GM12878 (cell line): ENCODE measurements around the gene THYN1. TPM values are rescaled to one million over a fixed set of nuclear protein-coding genes. Genes with fewer than 3 reads are reported as not detected.

Experiments
- ATAC-seq: fragments of 200-7000 bp; cut with Tn5 transposase; 3 replicates; pipeline ENCODE4 v1.9.1; 2020; ENCODE audit warnings: mild to moderate bottlenecking, moderate library complexity
- BruUV-seq: library from RNA; stranded (reverse); fragments of 400-500 nt; replicated peaks from 2 replicates; lab custom pipeline; 2021; lab: Mats Ljungman, UMichigan
- CTCF ChIA-PET: fragments of 300-600 bp; sonication (Branson Sonifier 250); formaldehyde crosslinking; extraction: SDS; loops from one replicate; lab custom pipeline; 2021; ENCODE audit warnings: inconsistent platforms; lab: Yijun Ruan, JAX
- POLR2A ChIA-PET: fragments of 350-600 bp; formaldehyde crosslinking; extraction: SDS; loops from one replicate; lab custom pipeline; 2021; ENCODE audit warnings: inconsistent platforms; lab: Charles Lee
- RAD21 ChIA-PET: fragments of 300-600 bp; sonication (Branson Sonifier 250); formaldehyde crosslinking; loops from one replicate; lab custom pipeline; 2023; ENCODE audit warnings: antibody characterized with exemption; ENCODE audit not compliant: unreplicated experiment; lab: Charles Lee
- SMC1A ChIA-PET: fragments of 300-600 bp; sonication (Branson Sonifier 250); formaldehyde crosslinking; loops from one replicate; lab custom pipeline; 2023; ENCODE audit not compliant: unreplicated experiment, uncharacterized antibody; lab: Charles Lee
- DNase-seq: peaks from one replicate; pipeline ENCODE4 v3.0.0-alpha.2; 2011; ENCODE audit warnings: low read depth, low spot score
- FAIRE-seq: peaks from 3 replicates; lab custom pipeline; 2011; peaks lifted over from hg19 to GRCh38; lab: Jason Lieb, UNC
- H2AFZ ChIP-seq: 2 replicates; pipeline ENCODE4 v1.6.0; 2011; ENCODE audit warnings: low read depth, low read length, control low read depth; ENCODE audit not compliant: control insufficient read depth
- H3K27ac ChIP-seq: 2 replicates; pipeline ENCODE4 v1.5.1; 2011; ENCODE audit warnings: control low read depth; ENCODE audit not compliant: control insufficient read depth, insufficient read depth
- H3K27me3 ChIP-seq, 2 experiments: replicated peaks in 1 of 2; 2 replicates each; pipeline versions ENCODE4 v1.6.0 to v1.6.1; 2011; ENCODE audit warnings: low read length in 1 of 2; ENCODE audit not compliant: control insufficient read depth in 2 of 2, insufficient read depth in 2 of 2
- H3K36me3 ChIP-seq, 2 experiments: 2 replicates each; pipeline ENCODE4 v1.5.1; 2011; ENCODE audit warnings: low read length in 1 of 2; ENCODE audit not compliant: control insufficient read depth in 2 of 2, insufficient read depth in 2 of 2
- H3K4me1 ChIP-seq: 2 replicates; pipeline ENCODE4 v1.6.1; 2011; ENCODE audit warnings: mild to moderate bottlenecking, low read length, moderate library complexity, mixed read lengths; ENCODE audit not compliant: control insufficient read depth, insufficient read depth
- H3K4me2 ChIP-seq: 2 replicates; pipeline ENCODE4 v1.6.0; 2011; ENCODE audit warnings: control low read depth; ENCODE audit not compliant: control insufficient read depth, insufficient read depth
- H3K4me3 ChIP-seq: fragments of 200-600 bp; sonication (generic); 2 replicates; pipeline ENCODE4 v1.5.1; 2016
- H3K79me2 ChIP-seq: 2 replicates; pipeline ENCODE4 v1.6.0; 2011; ENCODE audit warnings: low read length; ENCODE audit not compliant: control insufficient read depth, insufficient read depth
- H3K9ac ChIP-seq: 2 replicates; pipeline ENCODE4 v1.8.0; 2011; ENCODE audit warnings: low read length, control low read depth, mixed read lengths; ENCODE audit not compliant: control insufficient read depth, insufficient read depth
- H3K9me3 ChIP-seq: replicated peaks from 3 replicates; pipeline ENCODE4 v1.5.1; 2011; ENCODE audit warnings: mild to moderate bottlenecking, low read length; ENCODE audit not compliant: control insufficient read depth, insufficient read depth
- H4K20me1 ChIP-seq: 2 replicates; pipeline ENCODE4 v1.6.0; 2011; ENCODE audit not compliant: control insufficient read depth, insufficient read depth
- ATF7 ChIP-seq: fragments of 450-650 bp; IDR thresholded peaks from 2 replicates; pipeline ENCODE4 v1.6.1; 2016; ENCODE audit warnings: low read depth, mild to moderate bottlenecking
- CBX3 ChIP-seq: fragments of 200-600 bp; sonication (generic); IDR thresholded peaks from 2 replicates; pipeline ENCODE4 v1.6.1; 2016; ENCODE audit warnings: low read depth, borderline replicate concordance
- GABPA ChIP-seq: IDR thresholded peaks from 2 replicates; pipeline ENCODE4 v1.6.1; 2014; ENCODE audit warnings: antibody characterized with exemption, low read depth, mild to moderate bottlenecking, inconsistent platforms
- HDAC6 ChIP-seq: fragments of 200-600 bp; sonication (generic); IDR thresholded peaks from one replicate; pipeline ENCODE4 v1.8.0; 2017; ENCODE audit warnings: antibody characterized with exemption; ENCODE audit not compliant: unreplicated experiment
- RCOR1 ChIP-seq: conservative IDR thresholded peaks from 2 replicates; pipeline ENCODE4 v1.6.1; 2012; ENCODE audit warnings: low read depth, low read length, improper control_type of control experiment
- RELA ChIP-seq: fragments of 450-650 bp; IDR thresholded peaks from 2 replicates; pipeline ENCODE4 v1.8.0; 2014; ENCODE audit warnings: borderline replicate concordance; ENCODE audit not compliant: partially characterized antibody
- REST ChIP-seq: IDR thresholded peaks from 2 replicates; pipeline ENCODE4 v1.6.1; 2012; ENCODE audit warnings: mild to moderate bottlenecking, low read depth, low read length
- SMAD1 ChIP-seq: fragments of 450-650 bp; IDR thresholded peaks from 2 replicates; pipeline ENCODE4 v1.6.1; 2018; ENCODE audit warnings: mild to moderate bottlenecking, low read depth; ENCODE audit not compliant: partially characterized antibody
- SMC3 ChIP-seq: IDR thresholded peaks from 2 replicates; pipeline ENCODE4 v1.6.1; 2011; ENCODE audit warnings: low read length, improper control_type of control experiment, borderline replicate concordance
- ZSCAN29 ChIP-seq: fragments of 450-650 bp; IDR thresholded peaks from 2 replicates; pipeline ENCODE4 v1.6.1; 2017; ENCODE audit warnings: mild to moderate bottlenecking, moderate library complexity
- WGBS: methylation state at CpG from one replicate; pipeline ENCODE4 v1.1.6; 2016; ENCODE audit warnings: low lambda C conversion rate; ENCODE audit not compliant: insufficient replicate concordance, insufficient coverage; ENCODE audit errors: missing lambda C conversion rate; 5-methylcytosine and 5-hydroxymethylcytosine counted together
- in situ Hi-C: fragments of 300-500 bp; cut with MboI; formaldehyde crosslinking; loops from 9 replicates; pipeline ENCODE4 v1.14.3; 2018; ENCODE audit warnings: mixed read lengths
- intact Hi-C: fragments of 100-400 bp; cut with micrococcal nuclease; formaldehyde crosslinking; loops from one replicate; pipeline ENCODE4 v1.14.2; 2022; ENCODE audit not compliant: unreplicated experiment
- polyA plus RNA-seq, 11 experiments: library from polyadenylated mRNA; depleted of rRNA in 4 of 11; unstranded in 6 of 11; stranded (reverse) in 5 of 11; fragments of >200 nt; fragmentation: Nextera tagmentation in 4 of 11; fragmentation: Illumina TruSeq in 1 of 11; extraction: Ambion mirVana in 4 of 11; extraction: Trizol in 1 of 11; gene quantifications; 1 replicate in 1 of 11; 2 replicates in 10 of 11; pipeline versions ENCODE4 v1.2.1 to v1.2.3, GENCODE V29; 2011 to 2016; ENCODE audit warnings: inconsistent platforms in 2 of 11, missing spikeins in 2 of 11, low read depth in 1 of 11
- total RNA-seq, 4 experiments: library from RNA; depleted of rRNA in 3 of 4; stranded (reverse); fragments of >200 nt in 3 of 4; fragmentation: Illumina TruSeq in 1 of 4; extraction: Trizol in 1 of 4; gene quantifications; 2 replicates each; pipeline versions ENCODE4 v1.2.1 to v1.2.3, GENCODE V29; 2013 to 2021
- TF ChIP-seq, protein P1 (sequence below): IDR thresholded peaks from 2 replicates; pipeline ENCODE4 v1.6.1; 2012; ENCODE audit warnings: low read depth, low read length, improper control_type of control experiment

THYN1 gene
- total and polyA plus RNA-seq, 10 of the 15 experiments (the other 5 are each of a cell fraction or from before 2014, with no cell fraction given), result 45.7 to 221 (median 96.3) TPM

- no peak for DNase-seq
- H3K4me2 ChIP-seq, result no peak overlapping the region
- WGBS, result 51% methylated on average over 6 of the region's 6 CpGs
- intact Hi-C loops, result no loop called here
- no peaks in the 10 kb centered on the region for H3K9me3 ChIP-seq
- BruUV-seq, result no TSS peak
- no peak for ATAC-seq
- no peaks in the 10 kb centered on the region for H4K20me1 ChIP-seq
- H3K4me1 ChIP-seq, result no peaks in the 10 kb centered on the region
- no peak overlapping the region for H3K4me3 ChIP-seq
- peaks cover 0 to 2% of the 10 kb centered on the region in 2 experiments; a peak in 1 of 4 replicates for H3K27me3 ChIP-seq
- H3K79me2 ChIP-seq, result no peaks in the 10 kb centered on the region
- ChIA-PET SMC1A (interaction anchor here (0.6 kb wide), 1 partner anchor 144 kb away, joined by 3 read pairs; no protein-coding TSS in a partner anchor), CTCF (no interaction called here)
- no peak overlapping the region for H3K27ac ChIP-seq
- H2AFZ ChIP-seq, result no peak overlapping the region
- TF ChIP-seq SMC3 (no peak), GABPA (no peak), ZSCAN29 (no peak), REST (no peak), ATF7 (no peak), RCOR1 (no peak), RELA (no peak), HDAC6 (no peak), CBX3 (no peak), SMAD1 (no peak)
- TF ChIP-seq, protein P1, sequence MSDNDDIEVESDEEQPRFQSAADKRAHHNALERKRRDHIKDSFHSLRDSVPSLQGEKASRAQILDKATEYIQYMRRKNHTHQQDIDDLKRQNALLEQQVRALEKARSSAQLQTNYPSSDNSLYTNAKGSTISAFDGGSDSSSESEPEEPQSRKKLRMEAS, result no peak
- TF ChIP-seq, all 136 proteins: peak for 0
- ChIA-PET RAD21 (no interaction called here), POLR2A (no interaction called here)
- in situ Hi-C loops, result no loop called here
- no peak for FAIRE-seq
- H3K9ac ChIP-seq, result no peak overlapping the region
- no peaks in the 10 kb centered on the region for H3K36me3 ChIP-seq
These were observed 38.0 kb upstream of the THYN1 start for GRCh38 chr11:134291196-134291595.
